ENCODE measurements around the gene CDC42EP1.
A peak's percentile ranks its signal among the peaks of the same experiment; 100 is the strongest.
"Not testable (repeated sequence)": the region's sequence is repeated elsewhere in the genome, so short reads cannot be mapped to it uniquely, and the experiment has no call there.

CDC42EP1 gene

GRCh38 chr22:37588546-37589215, 28.4 kb downstream of the CDC42EP1 start:
- no peak for DNase-seq

GRCh38 chr22:37589636-37590035, 29.4 kb downstream of the CDC42EP1 start:
- no peak for DNase-seq

GRCh38 chr22:37591081-37591480, 30.8 kb downstream of the CDC42EP1 start:
- DNase-seq: not testable (repeated sequence)

GRCh38 chr22:37591823-37592404, 31.6 kb downstream of the CDC42EP1 start:
- no peak for DNase-seq

- no peak for DNase-seq
Measured at GRCh38 chr22:37594237-37594636, 34.0 kb downstream of the CDC42EP1 start.

- DNase-seq: no peak
Measured at GRCh38 chr22:37599153-37599552, 38.9 kb downstream of the CDC42EP1 start.

- DNase-seq: no peak
Measured at GRCh38 chr22:37601203-37601539, 40.9 kb downstream of the CDC42EP1 start.

- DNase-seq: no peak
Measured at GRCh38 chr22:37601540-37602442, 41.5 kb downstream of the CDC42EP1 start.

- not testable (repeated sequence) for DNase-seq
Measured at GRCh38 chr22:37602546-37603277, 42.4 kb downstream of the CDC42EP1 start.

GRCh38 chr22:37604074-37604473, 43.8 kb downstream of the CDC42EP1 start:
- DNase-seq: no peak

- peak; percentile 73 for DNase-seq
Measured at GRCh38 chr22:37604875-37605274, 44.6 kb downstream of the CDC42EP1 start.

- peak; percentile 91 for DNase-seq
Measured at GRCh38 chr22:37607010-37607934, 47.0 kb downstream of the CDC42EP1 start.

GRCh38 chr22:37607935-37608476, 47.7 kb downstream of the CDC42EP1 start:
- no peak for DNase-seq

- peak; percentile 98 for DNase-seq
Measured at GRCh38 chr22:37608477-37609239, 48.4 kb downstream of the CDC42EP1 start, which contains the start of gene GGA1. Gene GGA1, plus strand, starts transcription at chr22:37608834. Its CDS starts 27 bp downstream, at chr22:37608861.

GRCh38 chr22:37609240-37610152, 49.2 kb downstream of the CDC42EP1 start:
- no peak for DNase-seq

- DNase-seq: not testable (repeated sequence)
Measured at GRCh38 chr22:37610153-37610475, 49.8 kb downstream of the CDC42EP1 start.

- no peak for DNase-seq
Measured at GRCh38 chr22:37610480-37611129, 50.3 kb downstream of the CDC42EP1 start.

- DNase-seq: no peak
Measured at GRCh38 chr22:37611207-37611606, 50.9 kb downstream of the CDC42EP1 start.

Data from CD4-positive, alpha-beta T cell treated with Interleukin-21 for 1 hour (primary cell).